Smooth muscle cell (in vitro differentiated cells): Measurements from ENCODE around the gene PCDH9. TPM values are rescaled to one million over a fixed set of nuclear protein-coding genes. Genes with fewer than 3 reads are reported as not detected.

ENCODE experiments used
- DNase-seq: peaks from one replicate; lab custom pipeline; 2025; ENCODE audit not compliant: unreplicated experiment; lab: John Stamatoyannopoulos, UW
- H2AFZ ChIP-seq: fragments of 200-600 bp; sonication (generic); 2 replicates; pipeline ENCODE4 v1.6.0; 2016; ENCODE audit warnings: antibody characterized with exemption, low read depth, mild to moderate bottlenecking
- H3F3A ChIP-seq: fragments of 200-600 bp; sonication (generic); 2 replicates; pipeline ENCODE4 v1.6.0; 2017; ENCODE audit warnings: antibody characterized with exemption, low read depth
- H3K27ac ChIP-seq: fragments of 200-600 bp; sonication (generic); 2 replicates; pipeline ENCODE4 v1.5.1; 2016; ENCODE audit warnings: low read depth, mild to moderate bottlenecking
- H3K27me3 ChIP-seq: fragments of 200-600 bp; sonication (generic); 2 replicates; pipeline ENCODE4 v1.6.1; 2016; ENCODE audit warnings: low read depth, mild to moderate bottlenecking
- H3K36me3 ChIP-seq: fragments of 200-600 bp; sonication (generic); 2 replicates; pipeline ENCODE4 v1.5.1; 2016; ENCODE audit warnings: low read depth
- H3K4me1 ChIP-seq: fragments of 200-600 bp; sonication (generic); 2 replicates; pipeline ENCODE4 v1.5.1; 2016; ENCODE audit warnings: low read depth
- H3K4me2 ChIP-seq: fragments of 200-600 bp; sonication (generic); 2 replicates; pipeline ENCODE4 v1.6.0; 2016; ENCODE audit warnings: mild to moderate bottlenecking
- H3K4me3 ChIP-seq: fragments of 200-600 bp; sonication (generic); 2 replicates; pipeline ENCODE4 v1.5.1; 2016; ENCODE audit warnings: mild to moderate bottlenecking
- H3K79me2 ChIP-seq: fragments of 200-600 bp; sonication (generic); 2 replicates; pipeline ENCODE4 v1.6.0; 2016; ENCODE audit warnings: low read depth, mild to moderate bottlenecking
- H3K9ac ChIP-seq: fragments of 200-600 bp; sonication (generic); 2 replicates; pipeline ENCODE4 v1.6.0; 2016; ENCODE audit warnings: low read depth
- H3K9me3 ChIP-seq: fragments of 200-600 bp; sonication (generic); replicated peaks from 2 replicates; pipeline ENCODE4 v1.5.1; 2016; ENCODE audit warnings: low read depth
- H4K20me1 ChIP-seq: fragments of 200-600 bp; sonication (generic); 2 replicates; pipeline ENCODE4 v1.6.0; 2016; ENCODE audit warnings: low read depth
- WGBS: methylation state at CpG from one replicate; pipeline ENCODE4 v1.1.7; 2016; ENCODE audit warnings: low lambda C conversion rate; 5-methylcytosine and 5-hydroxymethylcytosine counted together
- polyA plus RNA-seq: library from polyadenylated mRNA; unstranded; fragments of >200 nt; fragmentation: Nextera tagmentation; extraction: Ambion mirVana; gene quantifications from 2 replicates; pipeline ENCODE4 v1.2.1, GENCODE V29; 2016
- total RNA-seq: library from RNA; depleted of rRNA; stranded (reverse); fragments of >200 nt; gene quantifications from 2 replicates; pipeline ENCODE4 v1.2.3, GENCODE V29; 2014
- TF ChIP-seq, protein P1 (sequence below): fragments of 200-600 bp; sonication (generic); IDR thresholded peaks from 2 replicates; pipeline ENCODE4 v1.5.1; 2017; ENCODE audit warnings: borderline replicate concordance, mild to moderate bottlenecking, antibody characterized with exemption; ENCODE audit not compliant: insufficient read depth, poor library complexity, severe bottlenecking

Gene PCDH9
- total and polyA plus RNA-seq, 2 experiments from 2014 or later: 0.65 to 1.9 TPM

DNA sequence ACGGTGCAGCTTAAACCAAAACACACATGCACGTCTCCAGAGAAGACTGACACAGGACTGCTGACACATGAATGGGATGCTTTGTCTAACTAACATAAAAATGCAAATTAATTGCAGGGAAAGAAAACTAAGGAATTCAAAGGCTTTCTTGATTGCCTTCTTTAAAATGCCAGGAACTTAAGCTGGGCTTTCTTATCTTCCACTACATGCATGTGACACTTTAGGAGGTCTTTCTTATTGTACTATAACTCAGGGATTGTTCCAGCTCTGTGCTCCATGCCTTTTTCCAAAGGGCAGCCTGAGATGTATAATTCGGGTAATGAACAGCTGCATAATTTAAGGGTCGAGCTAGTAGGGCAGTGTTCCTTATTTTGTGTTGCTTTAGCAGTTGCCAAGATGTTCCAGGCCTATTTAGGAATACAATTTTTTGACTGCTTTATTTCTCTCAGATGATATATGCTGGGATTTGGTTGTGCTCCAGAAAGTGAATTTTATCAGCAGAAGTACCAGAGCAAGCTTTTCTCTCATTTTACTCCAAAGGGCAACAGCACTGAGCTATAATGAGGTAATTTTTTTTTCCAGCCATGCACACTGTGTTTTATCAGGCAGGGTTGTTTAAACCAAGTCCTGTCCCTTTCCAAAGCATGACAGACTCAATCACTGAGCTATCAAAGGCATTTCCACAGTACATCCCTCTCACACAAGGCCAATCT lies 885.2 kb downstream of the PCDH9 start:
- Histone ChIP-seq H3K4me1 (peaks cover 3% of the 10 kb centered on the region), H3K36me3 (no peaks in the 10 kb centered on the region), H3K4me2 (no peak overlapping the region), H3K27ac (no peak overlapping the region), H3K79me2 (no peaks in the 10 kb centered on the region), H3K4me3 (no peak overlapping the region), H2AFZ (no peak overlapping the region), H3K9me3 (no peaks in the 10 kb centered on the region), H4K20me1 (no peaks in the 10 kb centered on the region), H3K9ac (no peak overlapping the region), H3K27me3 (no peaks in the 10 kb centered on the region), H3F3A (no peaks in the 10 kb centered on the region)
- no peak for DNase-seq
- TF ChIP-seq, protein P1, sequence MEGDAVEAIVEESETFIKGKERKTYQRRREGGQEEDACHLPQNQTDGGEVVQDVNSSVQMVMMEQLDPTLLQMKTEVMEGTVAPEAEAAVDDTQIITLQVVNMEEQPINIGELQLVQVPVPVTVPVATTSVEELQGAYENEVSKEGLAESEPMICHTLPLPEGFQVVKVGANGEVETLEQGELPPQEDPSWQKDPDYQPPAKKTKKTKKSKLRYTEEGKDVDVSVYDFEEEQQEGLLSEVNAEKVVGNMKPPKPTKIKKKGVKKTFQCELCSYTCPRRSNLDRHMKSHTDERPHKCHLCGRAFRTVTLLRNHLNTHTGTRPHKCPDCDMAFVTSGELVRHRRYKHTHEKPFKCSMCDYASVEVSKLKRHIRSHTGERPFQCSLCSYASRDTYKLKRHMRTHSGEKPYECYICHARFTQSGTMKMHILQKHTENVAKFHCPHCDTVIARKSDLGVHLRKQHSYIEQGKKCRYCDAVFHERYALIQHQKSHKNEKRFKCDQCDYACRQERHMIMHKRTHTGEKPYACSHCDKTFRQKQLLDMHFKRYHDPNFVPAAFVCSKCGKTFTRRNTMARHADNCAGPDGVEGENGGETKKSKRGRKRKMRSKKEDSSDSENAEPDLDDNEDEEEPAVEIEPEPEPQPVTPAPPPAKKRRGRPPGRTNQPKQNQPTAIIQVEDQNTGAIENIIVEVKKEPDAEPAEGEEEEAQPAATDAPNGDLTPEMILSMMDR: no peak
- WGBS: 77% methylated on average over 4 of the region's 4 CpGs

GRCh38 chr13:66343224-66343828 lies 886.8 kb downstream of the PCDH9 start:
- Histone ChIP-seq H2AFZ (no peak overlapping the region), H3K27me3 (no peaks in the 10 kb centered on the region), H3K36me3 (no peaks in the 10 kb centered on the region), H3F3A (no peaks in the 10 kb centered on the region), H3K4me1 (peaks cover 3% of the 10 kb centered on the region), H3K79me2 (no peaks in the 10 kb centered on the region), H3K9me3 (no peaks in the 10 kb centered on the region), H3K27ac (no peak overlapping the region), H3K4me2 (no peak overlapping the region), H3K9ac (no peak overlapping the region), H4K20me1 (no peaks in the 10 kb centered on the region), H3K4me3 (no peak overlapping the region)
- DNase-seq: no peak
- 91% methylated on average over 9 of the region's 9 CpGs for WGBS
- TF ChIP-seq, protein P1: no peak

GRCh38 chr13:66341635-66342377 lies 888.3 kb downstream of the PCDH9 start:
- Histone ChIP-seq H3K4me2 (no peak overlapping the region), H3K4me3 (no peak overlapping the region), H2AFZ (no peak overlapping the region)

More at GRCh38 chr13:66341635-66342377, 888.3 kb downstream of the PCDH9 start:
- 93% methylated on average over 6 of the region's 6 CpGs for WGBS
- Histone ChIP-seq H3F3A (no peaks in the 10 kb centered on the region), H3K36me3 (no peaks in the 10 kb centered on the region), H3K9ac (no peak overlapping the region), H3K4me1 (peaks cover 3% of the 10 kb centered on the region), H4K20me1 (no peaks in the 10 kb centered on the region), H3K27ac (no peak overlapping the region), H3K27me3 (no peaks in the 10 kb centered on the region), H3K9me3 (no peaks in the 10 kb centered on the region), H3K79me2 (no peaks in the 10 kb centered on the region)
- DNase-seq: no peak
- TF ChIP-seq, protein P1: no peak
